NK-92 (cell line): Measurements from ENCODE around the gene PCF11.
"Not testable (repeated sequence)": the region's sequence is repeated elsewhere in the genome, so short reads cannot be mapped to it uniquely, and the experiment has no call there.

ENCODE experiments used
- DNase-seq: peaks from one replicate; lab custom pipeline; 2025; ENCODE audit not compliant: unreplicated experiment; lab: John Stamatoyannopoulos, UW

PCF11 gene

DNA sequence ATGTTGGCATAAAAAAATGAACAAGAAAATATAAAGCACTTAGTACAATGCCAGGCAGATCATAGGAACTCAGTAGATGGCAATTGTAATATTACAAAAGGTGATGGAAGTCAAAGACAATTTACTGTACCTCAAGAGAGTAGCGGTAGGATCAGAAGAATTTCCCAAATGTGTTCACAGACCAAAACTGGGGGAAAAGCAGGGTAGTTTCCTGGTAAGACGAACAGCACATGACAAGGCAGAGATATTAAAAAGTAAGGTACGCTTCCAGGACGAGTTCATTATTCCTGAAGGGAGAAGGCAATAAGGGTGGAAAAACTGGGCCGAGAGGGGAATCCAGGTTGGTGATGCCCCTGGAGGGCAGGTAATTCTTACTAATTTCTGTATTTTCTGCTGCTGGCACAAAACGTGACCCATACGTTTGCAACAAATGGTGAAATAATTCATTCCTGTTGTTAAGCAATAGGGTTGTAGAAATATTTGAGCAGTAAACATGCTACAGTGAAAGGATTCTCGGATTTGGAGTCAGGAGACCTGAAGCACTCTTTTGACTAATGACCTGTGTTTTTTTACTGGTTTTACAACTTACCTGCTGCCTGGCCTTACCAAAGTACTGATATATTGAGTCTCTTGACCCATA lies 35.8 kb downstream of the PCF11 start:
- DNase-seq = no peak

DNA sequence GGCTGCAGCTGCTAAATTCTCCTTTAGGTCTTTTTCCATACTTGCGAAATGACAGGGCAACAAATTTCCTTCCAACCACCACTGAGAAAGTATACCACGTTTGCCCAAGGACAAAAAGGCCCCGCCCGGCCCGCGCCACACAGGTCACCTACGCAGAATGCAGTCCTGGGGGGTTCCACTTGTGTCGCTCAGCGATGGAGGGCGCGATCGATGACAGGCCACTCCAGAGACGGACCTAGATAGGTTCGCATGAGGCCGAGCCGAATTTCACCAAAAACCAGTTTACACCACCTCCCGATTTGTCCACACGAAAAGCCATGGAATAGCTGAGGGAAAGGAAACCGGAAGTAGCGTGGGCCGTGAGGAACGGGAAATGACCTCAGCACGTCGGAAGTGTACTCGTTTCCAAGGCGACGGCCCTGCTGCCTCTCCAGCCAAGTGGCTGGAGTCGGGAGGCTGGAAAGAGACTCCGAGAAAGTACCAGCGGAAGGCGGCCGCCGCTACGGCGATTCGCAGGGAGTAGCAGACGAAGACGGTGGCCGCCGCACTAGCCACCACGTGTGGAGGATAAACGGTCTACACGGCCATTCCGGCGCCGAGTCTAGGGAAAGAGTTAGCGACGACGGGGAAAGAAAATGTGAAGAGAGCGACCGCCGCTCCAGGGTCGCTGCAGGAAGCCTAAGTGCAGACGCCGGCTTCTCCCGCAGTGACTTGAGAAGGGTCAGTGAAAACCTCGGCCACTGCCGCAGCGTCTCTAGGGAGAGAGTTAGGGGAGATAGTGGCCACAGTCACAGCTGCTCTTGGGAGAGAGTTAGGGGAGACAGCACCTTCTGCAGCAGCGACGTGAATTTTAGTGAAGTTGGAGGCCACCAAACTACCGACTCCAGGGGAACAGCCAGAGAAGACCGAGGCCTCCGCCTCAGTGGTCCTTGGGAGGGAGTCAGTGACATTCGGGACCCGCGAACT lies 36.7 kb downstream of the PCF11 start, which contains the start of gene ANKRD42:
Gene ANKRD42 (plus strand): TSS at position 398 of the 966 bp plus-strand sequence. CDS start 959 bp downstream, outside the sequence.
- DNase-seq = peak; percentile 40

DNA sequence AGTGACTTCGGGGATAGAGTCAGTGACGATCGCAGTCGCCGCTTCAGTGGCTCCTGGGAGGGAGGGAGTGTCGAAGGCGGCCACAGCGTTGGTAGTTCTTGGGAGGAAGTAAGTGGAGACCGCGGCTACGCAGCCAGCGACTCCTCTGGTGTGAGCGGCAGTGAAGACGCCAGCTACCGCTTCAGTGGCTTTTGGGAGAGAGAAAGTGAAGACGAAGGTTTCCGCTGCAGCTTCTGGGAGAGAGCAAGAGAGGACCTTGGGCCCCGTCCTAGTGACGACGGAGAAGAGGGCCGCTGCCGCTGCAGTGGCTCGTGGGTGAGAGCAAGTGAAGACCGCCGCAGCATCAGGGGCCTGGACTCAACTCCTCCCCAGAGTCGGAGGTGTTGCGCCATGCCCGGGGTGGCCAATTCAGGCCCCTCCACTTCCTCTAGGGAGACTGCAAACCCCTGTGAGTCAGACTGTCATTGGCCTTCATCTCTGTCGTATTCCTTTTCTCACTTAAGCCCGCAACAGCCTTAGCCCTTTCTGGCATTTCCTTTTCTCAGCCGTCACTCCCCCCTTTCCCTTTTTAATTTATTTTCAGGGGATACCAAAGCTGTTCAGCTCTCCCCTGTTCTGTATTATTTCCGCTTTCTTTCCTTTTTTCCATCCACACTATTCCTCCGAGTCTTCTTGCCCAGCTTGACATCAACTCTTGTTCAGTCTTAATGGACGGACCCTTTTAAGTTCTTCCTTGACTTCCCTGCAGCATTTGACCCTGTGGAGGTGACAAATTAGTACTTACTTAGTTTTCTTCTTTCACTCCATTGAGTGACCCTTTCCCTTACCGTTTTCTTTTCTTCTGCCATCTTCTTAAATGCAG lies 37.6 kb downstream of the PCF11 start:
- DNase-seq = no peak

DNA sequence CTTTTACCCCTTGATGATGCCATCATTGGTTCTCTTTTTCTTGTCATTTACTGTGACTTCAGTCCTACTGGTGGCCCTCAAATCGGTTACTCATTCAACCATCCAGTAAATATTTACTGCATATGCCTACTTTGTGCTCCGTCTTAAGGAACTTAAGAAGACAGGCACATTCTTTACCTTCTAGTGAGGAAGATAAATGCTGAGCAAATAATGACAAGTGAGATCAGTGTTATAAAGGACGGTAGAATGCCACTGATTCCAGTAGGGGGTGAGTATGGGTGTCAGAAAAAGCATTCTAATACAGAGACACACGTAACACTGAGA lies 38.2 kb downstream of the PCF11 start:
- no peak for DNase-seq

DNA sequence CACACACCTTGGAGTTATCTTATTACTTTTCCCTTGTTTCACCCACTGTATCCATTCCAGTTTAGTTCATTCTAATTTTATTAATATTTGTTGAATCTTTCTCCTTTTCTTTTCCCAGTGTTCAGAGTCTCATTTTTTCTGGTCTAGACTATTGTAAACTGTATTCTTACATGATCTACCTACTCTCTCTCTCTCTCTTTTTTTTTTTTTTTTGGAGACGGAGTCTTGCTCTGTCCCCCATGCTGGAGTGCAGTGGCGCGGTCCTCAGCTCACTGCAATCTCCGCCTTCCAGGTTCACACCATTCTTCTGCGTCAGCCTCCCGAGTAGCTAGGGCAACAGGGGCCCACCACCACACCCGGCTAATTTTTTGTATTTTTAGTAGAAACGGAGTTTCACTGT lies 38.7 kb downstream of the PCF11 start:
- DNase-seq = no peak

DNA sequence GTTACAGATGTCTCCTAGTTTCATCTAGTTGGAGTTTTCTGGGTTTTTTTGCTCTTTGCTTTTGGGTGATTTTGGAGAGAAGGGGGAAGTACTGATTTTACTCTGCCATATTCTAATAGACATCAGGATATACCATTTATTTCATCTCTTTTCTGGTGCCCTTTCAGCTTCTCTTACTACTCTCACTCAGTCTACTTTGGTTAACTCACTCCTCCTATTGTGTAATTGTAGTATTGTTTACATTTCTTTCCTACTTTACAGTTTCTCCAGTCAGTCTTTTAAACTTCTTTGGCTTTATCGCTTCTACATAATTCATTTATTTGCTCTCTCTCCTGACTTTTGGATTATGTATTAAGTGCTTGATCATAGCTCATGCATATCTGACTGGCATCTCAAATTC lies 43.1 kb downstream of the PCF11 start:
- DNase-seq = no peak

DNA sequence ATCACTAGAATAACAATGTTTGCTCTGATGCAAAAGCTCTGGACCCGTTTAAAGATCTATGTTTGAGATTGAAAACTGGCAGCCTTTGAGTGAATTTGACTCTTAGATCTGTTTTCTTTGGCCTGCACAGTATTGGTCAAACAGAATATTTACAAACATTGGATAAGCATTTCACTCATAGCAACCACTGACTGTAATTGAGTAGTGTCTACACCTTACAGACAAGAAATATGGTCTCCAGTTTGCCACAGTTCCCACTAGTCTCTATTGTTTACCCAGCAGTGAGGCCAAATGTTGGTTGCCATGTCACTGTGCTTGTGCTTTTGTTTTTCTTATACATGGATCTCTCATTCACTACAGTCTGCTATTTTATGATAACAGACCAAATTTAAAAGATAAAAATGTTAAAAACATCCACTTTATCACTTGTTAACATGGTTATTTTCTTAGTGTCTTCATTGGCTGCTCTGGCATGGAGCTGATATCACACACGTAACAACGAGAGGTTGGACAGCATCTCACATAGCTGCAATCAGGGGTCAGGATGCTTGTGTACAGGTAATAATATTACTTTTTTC lies 48.8 kb downstream of the PCF11 start:
- DNase-seq = no peak

DNA sequence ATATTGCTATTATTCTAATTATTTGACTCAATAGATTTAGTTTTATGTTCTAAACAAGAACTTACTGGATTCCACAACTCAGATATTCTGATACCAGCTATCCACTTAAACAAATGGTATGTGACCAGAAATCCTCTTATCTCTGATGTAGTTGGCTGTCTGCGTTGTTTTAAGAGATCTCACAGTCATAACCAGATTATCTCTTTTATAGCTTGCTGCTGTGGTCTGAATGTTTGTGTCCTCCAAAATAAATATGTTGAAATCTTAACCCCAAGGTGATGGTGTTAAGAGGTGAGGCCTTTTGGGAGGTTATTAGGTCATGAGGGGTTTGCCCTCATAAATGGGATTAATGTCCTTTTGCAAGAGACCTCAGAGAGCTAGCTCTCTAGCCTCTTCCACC lies 49.3 kb downstream of the PCF11 start:
- no peak for DNase-seq

DNA sequence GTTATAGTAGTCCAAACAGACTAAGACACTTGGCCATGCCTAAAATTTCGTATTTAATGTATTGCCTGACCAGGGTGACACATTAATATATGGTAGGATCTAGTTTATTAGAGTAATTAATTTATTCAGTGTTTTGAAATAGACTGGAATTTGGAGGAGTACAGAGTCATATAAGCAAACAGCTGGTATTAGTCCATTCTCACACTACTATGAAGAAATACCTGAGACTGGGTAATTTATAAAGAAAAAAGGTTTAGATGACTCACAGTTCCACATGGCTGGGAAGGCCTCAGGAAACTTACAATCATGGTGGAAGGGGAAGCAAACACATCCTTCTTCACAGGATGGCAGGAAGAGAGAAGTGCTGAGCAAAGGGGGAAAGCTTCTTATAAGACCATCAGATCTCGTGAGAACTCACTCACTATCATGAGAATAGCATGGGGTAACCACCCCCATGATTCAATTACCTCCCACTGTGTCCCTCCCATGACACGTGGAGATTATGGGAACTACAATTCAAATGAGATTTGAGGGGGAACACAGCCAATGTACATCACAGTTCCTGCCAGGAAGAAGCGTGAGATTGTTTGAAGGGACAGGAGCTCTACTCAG lies 49.9 kb downstream of the PCF11 start:
- not testable (repeated sequence) for DNase-seq

DNA sequence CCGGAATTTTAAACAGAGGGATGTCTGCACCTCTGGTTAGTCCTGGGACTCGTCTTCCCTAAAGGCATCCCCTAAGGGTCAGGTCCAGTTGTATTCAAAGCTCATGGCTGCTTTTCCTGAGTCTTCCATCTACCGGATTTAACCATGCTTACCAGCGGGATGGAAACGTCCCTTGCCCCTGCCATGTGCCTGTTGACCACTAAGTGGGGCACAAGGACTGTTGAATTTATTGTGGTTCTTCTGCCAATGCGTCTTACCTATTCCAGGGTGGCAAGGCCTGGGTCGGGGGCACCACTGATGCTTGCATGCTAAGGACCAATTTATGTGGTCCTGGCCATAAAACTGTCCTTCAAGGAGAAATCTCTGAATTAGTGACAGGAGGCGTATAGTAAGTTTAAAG lies 62.2 kb downstream of the PCF11 start:
- no peak for DNase-seq

DNA sequence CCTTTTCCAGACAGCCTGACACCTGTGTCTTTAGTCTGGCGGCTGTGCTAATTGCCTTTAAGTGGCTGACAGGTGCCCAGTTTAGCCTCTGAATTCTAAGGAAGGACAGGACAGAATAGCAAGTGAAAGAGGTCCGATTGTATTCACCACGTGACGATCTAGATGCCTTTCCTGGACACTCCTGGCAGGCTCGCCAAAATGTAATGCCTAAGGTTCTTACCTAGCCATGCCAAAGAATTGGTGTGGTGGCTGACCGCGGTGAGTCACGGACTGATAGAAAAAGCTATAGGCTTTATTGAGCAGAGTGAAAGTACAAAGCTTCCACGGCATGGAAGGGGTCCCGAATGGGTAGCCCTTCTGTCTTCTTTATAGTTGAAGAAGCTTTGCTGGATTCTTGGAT lies 63.3 kb downstream of the PCF11 start:
- DNase-seq = no peak

DNA sequence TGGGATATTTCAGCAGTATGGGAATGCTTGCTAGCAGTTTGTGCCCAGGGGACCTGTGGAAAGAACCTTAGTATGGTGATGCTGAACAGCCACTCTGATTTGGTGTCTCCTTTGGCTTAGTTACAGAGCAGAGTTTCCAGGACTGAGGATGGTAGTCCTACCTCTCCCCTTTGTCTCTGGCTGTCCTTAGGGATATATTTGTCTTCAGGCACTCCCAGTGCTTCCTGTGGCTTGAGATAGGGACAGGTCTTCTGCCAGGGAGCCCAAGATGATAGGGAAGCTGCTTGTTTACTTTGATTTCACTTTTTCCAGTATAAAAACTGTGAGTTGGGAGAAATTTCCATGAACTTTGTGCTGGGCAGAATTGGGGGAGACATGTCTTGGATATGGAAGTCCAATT lies 64.8 kb downstream of the PCF11 start:
- no peak for DNase-seq

DNA sequence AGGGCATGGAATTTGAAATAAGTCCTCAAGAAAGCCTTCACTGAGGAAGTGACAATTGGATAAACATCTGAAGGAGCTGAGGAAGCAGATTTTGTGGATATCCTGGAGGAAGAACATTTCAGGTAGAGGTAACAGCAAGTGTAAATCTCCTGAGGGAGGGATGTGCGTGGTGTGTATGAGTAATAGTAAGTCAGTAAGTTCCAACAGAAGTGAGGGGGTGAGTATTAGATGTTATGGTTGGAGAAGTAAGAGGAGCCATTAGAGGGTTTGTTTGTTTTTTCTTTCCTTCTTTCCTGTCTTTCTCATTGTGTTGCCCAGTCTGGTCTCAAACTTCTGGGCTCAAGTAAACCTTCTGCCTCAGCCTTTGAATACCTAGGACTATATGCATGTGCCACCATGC lies 65.6 kb downstream of the PCF11 start:
- no peak for DNase-seq

DNA sequence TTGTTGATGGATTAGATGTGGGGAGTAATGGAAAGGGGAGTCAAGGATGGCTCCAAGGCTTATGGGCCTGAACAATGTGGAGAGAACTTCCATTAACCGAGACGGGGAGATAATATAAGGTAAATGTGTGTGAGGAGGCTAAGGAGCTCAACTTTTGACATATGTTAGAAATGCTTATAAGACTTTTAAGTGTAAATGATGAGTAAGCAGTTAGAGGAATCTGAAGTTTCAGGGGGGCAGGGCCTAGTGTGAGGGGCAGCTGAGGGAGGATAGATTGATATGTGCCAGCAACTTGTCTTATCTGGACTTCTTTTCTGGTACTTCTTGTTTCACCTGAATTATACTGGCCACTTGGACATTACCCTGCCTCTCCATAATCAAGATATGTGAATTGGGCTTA lies 66.5 kb downstream of the PCF11 start:
- DNase-seq = no peak

DNA sequence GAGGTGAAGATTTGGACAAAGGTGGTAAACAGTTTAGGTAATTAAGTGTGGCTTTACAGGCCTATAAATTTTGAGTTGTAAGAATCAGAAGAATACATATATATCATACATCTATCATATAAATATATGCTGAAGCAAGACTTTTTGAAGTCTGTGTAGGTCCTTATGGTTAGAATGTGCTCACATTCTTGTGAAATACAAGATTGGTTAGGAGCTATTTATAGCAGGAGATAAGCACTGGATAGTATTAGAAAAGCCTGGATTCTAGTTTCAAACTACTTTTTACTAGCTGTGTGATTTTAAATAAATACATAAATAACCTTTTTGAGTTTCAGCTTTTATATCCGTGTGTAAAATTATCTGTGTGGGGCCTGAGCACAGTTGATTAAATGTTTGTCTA lies 78.9 kb downstream of the PCF11 start:
- DNase-seq = no peak
